Coronary artery (tissue), 2 donors: ENCODE results near the gene HMG20A.

Experiments used
- DNase-seq: peaks from one replicate; pipeline ENCODE4 v3.0.0-alpha.2; 2017; ENCODE audit warnings: low spot score
- H3K27ac ChIP-seq, 2 donors: fragments of 200-600 bp; sonication (generic); one replicate each; pipeline ENCODE4 v1.5.1; 2016 to 2019
- H3K4me3 ChIP-seq: fragments of 200-600 bp; sonication (generic); 2 replicates; pipeline ENCODE4 v1.5.1; 2016; ENCODE audit warnings: mild to moderate bottlenecking, moderate library complexity
- TF ChIP-seq, protein P1 (sequence below): fragments of 200-600 bp; sonication (generic); IDR thresholded peaks from one replicate; pipeline ENCODE4 v1.5.1; 2019; ENCODE audit warnings: antibody characterized with exemption

The HMG20A gene

GRCh38 chr15:77530576-77530975 lies 109.9 kb downstream of the HMG20A start:
- no peak for DNase-seq
- TF ChIP-seq, protein P1, sequence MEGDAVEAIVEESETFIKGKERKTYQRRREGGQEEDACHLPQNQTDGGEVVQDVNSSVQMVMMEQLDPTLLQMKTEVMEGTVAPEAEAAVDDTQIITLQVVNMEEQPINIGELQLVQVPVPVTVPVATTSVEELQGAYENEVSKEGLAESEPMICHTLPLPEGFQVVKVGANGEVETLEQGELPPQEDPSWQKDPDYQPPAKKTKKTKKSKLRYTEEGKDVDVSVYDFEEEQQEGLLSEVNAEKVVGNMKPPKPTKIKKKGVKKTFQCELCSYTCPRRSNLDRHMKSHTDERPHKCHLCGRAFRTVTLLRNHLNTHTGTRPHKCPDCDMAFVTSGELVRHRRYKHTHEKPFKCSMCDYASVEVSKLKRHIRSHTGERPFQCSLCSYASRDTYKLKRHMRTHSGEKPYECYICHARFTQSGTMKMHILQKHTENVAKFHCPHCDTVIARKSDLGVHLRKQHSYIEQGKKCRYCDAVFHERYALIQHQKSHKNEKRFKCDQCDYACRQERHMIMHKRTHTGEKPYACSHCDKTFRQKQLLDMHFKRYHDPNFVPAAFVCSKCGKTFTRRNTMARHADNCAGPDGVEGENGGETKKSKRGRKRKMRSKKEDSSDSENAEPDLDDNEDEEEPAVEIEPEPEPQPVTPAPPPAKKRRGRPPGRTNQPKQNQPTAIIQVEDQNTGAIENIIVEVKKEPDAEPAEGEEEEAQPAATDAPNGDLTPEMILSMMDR, result no peak
- Histone ChIP-seq H3K27ac (no peak overlapping the region), H3K4me3 (no peak overlapping the region)

- no peak for DNase-seq
- TF ChIP-seq, protein P1, result no peak
- H3K27ac ChIP-seq, result no peak overlapping the region
- no peak overlapping the region for H3K4me3 ChIP-seq
Measured at GRCh38 chr15:77531191-77532000, 110.7 kb downstream of the HMG20A start.

DNA sequence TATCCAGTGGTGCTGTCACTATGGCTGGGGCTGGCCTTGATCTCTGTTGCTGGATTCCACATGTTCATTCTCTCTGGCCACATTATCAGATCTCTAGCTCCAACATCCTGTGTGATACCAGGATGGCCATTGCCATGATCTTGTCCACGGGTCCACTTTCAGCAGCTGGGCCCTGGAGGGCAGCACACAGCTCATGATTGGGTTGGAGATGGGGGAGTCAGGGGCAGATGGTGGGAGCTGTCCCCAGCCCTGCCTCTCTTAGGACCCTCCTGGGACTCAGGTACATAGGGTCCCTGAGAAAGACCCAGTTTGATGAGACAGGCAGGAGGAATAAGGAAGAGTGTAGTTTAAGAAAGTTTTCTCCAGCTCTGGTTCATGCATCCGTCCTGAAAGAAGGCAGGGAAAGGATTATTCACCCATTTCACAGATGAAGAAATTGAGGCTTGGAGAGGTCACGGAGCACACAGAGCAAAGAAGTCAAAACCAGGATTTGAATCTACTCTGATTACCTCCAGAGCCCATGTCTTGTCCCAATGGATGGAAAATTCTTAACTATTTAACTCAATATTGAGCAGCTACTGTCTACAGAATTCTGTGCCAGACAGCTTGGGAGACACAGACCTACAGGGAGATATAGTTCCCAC lies 111.5 kb downstream of the HMG20A start:
- Histone ChIP-seq H3K27ac (no peak overlapping the region), H3K4me3 (no peak overlapping the region)
- TF ChIP-seq, protein P1, result no peak
- no peak for DNase-seq

- TF ChIP-seq, protein P1, result no peak
- H3K4me3 ChIP-seq, result no peak overlapping the region
- no peak overlapping the region for H3K27ac ChIP-seq
- no peak for DNase-seq
Measured at GRCh38 chr15:77532846-77533245, 112.2 kb downstream of the HMG20A start.

GRCh38 chr15:77533578-77534430 lies 113.1 kb downstream of the HMG20A start:
- Histone ChIP-seq H3K4me3 (no peak overlapping the region), H3K27ac (no peak overlapping the region)
- TF ChIP-seq, protein P1, result no peak
- DNase-seq, result no peak
